Activated CD4-positive, alpha-beta T cell treated with anti-CD3 and anti-CD28 coated beads, Interleukin-2, Interleukin-6, amounts not matched to agents 100 ng/mL and 50 ng/mL, durations not matched to agents 16 hours and 8 hours (primary cell): Measurements from ENCODE around the gene DCP1B.
A peak's percentile ranks its signal among the peaks of the same experiment; 100 is the strongest.
"Not testable (repeated sequence)": the region's sequence is repeated elsewhere in the genome, so short reads cannot be mapped to it uniquely, and the experiment has no call there.

ENCODE experiments used
- DNase-seq: peaks from one replicate; pipeline ENCODE4 v3.0.0-alpha.2; 2020

Gene DCP1B

GRCh38 chr12:1972856-1973317, 31.4 kb downstream of the DCP1B start:
- DNase-seq = no peak

GRCh38 chr12:1972260-1972659, 32.0 kb downstream of the DCP1B start:
- DNase-seq = no peak

GRCh38 chr12:1970331-1970900, 33.8 kb downstream of the DCP1B start:
- no peak for DNase-seq

GRCh38 chr12:1966561-1967226, 37.6 kb downstream of the DCP1B start:
- no peak for DNase-seq

- DNase-seq = no peak
Observed at GRCh38 chr12:1965916-1966315, 38.3 kb downstream of the DCP1B start.

- DNase-seq = no peak
Observed at GRCh38 chr12:1962051-1963020, 41.9 kb downstream of the DCP1B start.

GRCh38 chr12:1956716-1957115, 47.5 kb downstream of the DCP1B start:
- DNase-seq = no peak

GRCh38 chr12:1949771-1950470, 54.3 kb downstream of the DCP1B start:
- DNase-seq = no peak

GRCh38 chr12:1948883-1949282, 55.4 kb downstream of the DCP1B start:
- DNase-seq = no peak

GRCh38 chr12:1947081-1947480, 57.2 kb downstream of the DCP1B start:
- DNase-seq = no peak

- no peak for DNase-seq
Observed at GRCh38 chr12:1946296-1946695, 58.0 kb downstream of the DCP1B start.

GRCh38 chr12:1945502-1945901, 58.8 kb downstream of the DCP1B start:
- DNase-seq = not testable (repeated sequence)

GRCh38 chr12:1939801-1940607, 64.3 kb downstream of the DCP1B start:
- peak; percentile 88 for DNase-seq

GRCh38 chr12:1939331-1939730, 64.9 kb downstream of the DCP1B start:
- DNase-seq = no peak

- no peak for DNase-seq
Observed at GRCh38 chr12:1937481-1938224, 66.6 kb downstream of the DCP1B start.

GRCh38 chr12:1936406-1937320, 67.6 kb downstream of the DCP1B start:
- no peak for DNase-seq

- DNase-seq = no peak
Observed at GRCh38 chr12:1935700-1936378, 68.4 kb downstream of the DCP1B start.

GRCh38 chr12:1935242-1935641, 69.0 kb downstream of the DCP1B start:
- no peak for DNase-seq

- DNase-seq = no peak
Observed at GRCh38 chr12:1934831-1935230, 69.4 kb downstream of the DCP1B start.

- no peak for DNase-seq
Observed at GRCh38 chr12:1934068-1934467, 70.2 kb downstream of the DCP1B start.
